ENCODE results near the gene ABCD2. TPM values are rescaled to one million over a fixed set of nuclear protein-coding genes. Genes with fewer than 3 reads are reported as not detected.

The ABCD2 gene
- total and polyA plus RNA-seq, 2 donors (not counting 3 experiments of a cell fraction or from before 2014, with no cell fraction given): not detected

DNA sequence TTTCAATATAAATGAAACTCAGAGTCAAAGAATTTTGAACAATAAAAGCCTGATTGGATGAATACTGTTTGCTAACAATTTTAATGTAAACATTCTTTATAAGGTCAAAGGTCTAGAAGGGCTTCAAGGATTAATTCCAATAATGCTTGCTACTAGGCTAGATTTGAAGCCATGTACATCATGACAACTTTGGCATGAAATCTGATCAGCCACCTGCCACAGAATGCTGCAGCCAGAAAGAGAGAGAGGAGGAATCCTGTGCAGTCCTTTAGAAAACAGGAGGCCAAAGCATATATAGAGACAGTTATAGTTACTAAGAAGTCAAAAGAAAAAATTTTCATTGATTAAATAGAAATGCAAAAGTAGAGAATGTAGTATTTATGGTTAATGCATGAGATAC is 47.1 kb downstream of the ABCD2 start:
- no peak for FAIRE-seq
- ChIA-PET CTCF (no interaction called here), POLR2A (no interaction called here)
- intact Hi-C loops (cut with micrococcal nuclease): no loop called here
- DNase-seq (ENCODE audit: low read depth, low spot score): no peak
- Histone ChIP-seq H3K4me3 (replicated peaks in 1 of 3; ENCODE audit: insufficient read depth in 1 of 3, low read depth in 1 of 3, low read length in 3 of 3) (no peak overlapping the region), H2AFZ (ENCODE audit: low read depth, low read length) (no peak overlapping the region), H3K79me2 (ENCODE audit: control insufficient read depth, insufficient read depth, low read length) (no peaks in the 10 kb centered on the region), H3K9ac (replicated peaks; ENCODE audit: extremely low read depth, insufficient read depth, low read length) (no peak overlapping the region), H4K20me1 (replicated peaks; ENCODE audit: control insufficient read depth, extremely low read depth, insufficient read depth, low read length) (no peaks in the 10 kb centered on the region), H3K9me3 (replicated peaks; ENCODE audit: control insufficient read depth, insufficient read depth, low read length) (no peaks in the 10 kb centered on the region), H3K27me3 (ENCODE audit: control insufficient read depth in 2 of 2, insufficient read depth in 2 of 2, low read length in 2 of 2) (no peaks in the 10 kb centered on the region), H3K27ac (ENCODE audit: insufficient read depth, low read depth, low read length) (no peak overlapping the region), H3K4me1 (ENCODE audit: control insufficient read depth, extremely low read depth, insufficient read depth, low read length) (no peaks in the 10 kb centered on the region), H3K36me3 (ENCODE audit: control insufficient read depth in 2 of 2, extremely low read depth in 1 of 2, insufficient read depth in 2 of 2, low read length in 2 of 2) (no peaks in the 10 kb centered on the region), H3K9me1 (replicated peaks; ENCODE audit: control insufficient read depth, extremely low read depth, insufficient read depth, low read length) (no peaks in the 10 kb centered on the region), H3K4me2 (ENCODE audit: insufficient read depth, low read length) (no peak overlapping the region)
- no TSS peak for BruUV-seq (replicated peaks)
- dilution Hi-C loops (cut with MboI; ENCODE audit: extremely low pct_ligation_motif_present, low sequenced_read_pairs): no loop called here
- TF ChIP-seq GATA2 (IDR thresholded peaks at IDR 0.05; ENCODE audit: insufficient read depth, insufficient read length, low read depth, low read length): no peak
- TF ChIP-seq JUN (IDR thresholded peaks at IDR 0.05; ENCODE audit: borderline replicate concordance, insufficient read depth, insufficient read length, low read depth): no peak
- no peak for TF ChIP-seq POLR2A (IDR thresholded peaks at IDR 0.05; ENCODE audit: low read depth, low read length)
- TF ChIP-seq, protein P1, sequence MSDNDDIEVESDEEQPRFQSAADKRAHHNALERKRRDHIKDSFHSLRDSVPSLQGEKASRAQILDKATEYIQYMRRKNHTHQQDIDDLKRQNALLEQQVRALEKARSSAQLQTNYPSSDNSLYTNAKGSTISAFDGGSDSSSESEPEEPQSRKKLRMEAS (IDR thresholded peaks at IDR 0.05; ENCODE audit: insufficient read depth, insufficient read length): no peak
- no peak for TF ChIP-seq POLR2AphosphoS5 (IDR thresholded peaks at IDR 0.05; ENCODE audit: insufficient read depth, low read depth, low read length)
- no peak for TF ChIP-seq EZH2 (IDR thresholded peaks at IDR 0.05; ENCODE audit: borderline replicate concordance, low read depth, low read length, severe bottlenecking)
- no peak for TF ChIP-seq FOS (IDR thresholded peaks at IDR 0.05; ENCODE audit: borderline replicate concordance, insufficient read depth, low read length)

DNA sequence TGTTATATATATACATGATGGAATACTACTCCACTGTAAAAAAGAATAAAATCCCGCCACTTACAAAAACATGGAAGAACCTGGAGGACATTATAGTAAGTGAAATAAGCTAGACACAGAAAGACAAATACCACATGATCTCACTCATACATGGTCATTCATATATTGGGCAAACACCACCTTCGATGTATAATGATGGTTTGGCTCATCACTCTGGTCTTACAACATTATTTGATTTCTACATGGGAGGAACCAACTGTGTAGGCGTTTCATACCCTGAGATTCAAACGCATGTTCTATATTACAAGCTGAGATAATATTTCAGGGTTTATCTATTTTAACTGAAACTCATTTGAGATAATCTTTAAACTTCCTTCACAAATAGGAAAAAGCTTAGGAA is 48.3 kb downstream of the ABCD2 start:
- no peaks in the 10 kb centered on the region for H4K20me1 ChIP-seq (replicated peaks; ENCODE audit: control insufficient read depth, extremely low read depth, insufficient read depth, low read length)
- no peaks in the 10 kb centered on the region for H3K4me1 ChIP-seq (ENCODE audit: control insufficient read depth, extremely low read depth, insufficient read depth, low read length)
- no peak overlapping the region for H3K9ac ChIP-seq (replicated peaks; ENCODE audit: extremely low read depth, insufficient read depth, low read length)
- intact Hi-C loops (cut with micrococcal nuclease): no loop called here
- no peaks in the 10 kb centered on the region for H3K9me3 ChIP-seq (replicated peaks; ENCODE audit: control insufficient read depth, insufficient read depth, low read length)
- no peak overlapping the region for H2AFZ ChIP-seq (ENCODE audit: low read depth, low read length)
- no TSS peak for BruUV-seq (replicated peaks)
- ChIA-PET POLR2A (no interaction called here), CTCF (no interaction called here)
- no peaks in the 10 kb centered on the region for H3K36me3 ChIP-seq (ENCODE audit: control insufficient read depth in 2 of 2, extremely low read depth in 1 of 2, insufficient read depth in 2 of 2, low read length in 2 of 2)
- no peak overlapping the region for H3K4me3 ChIP-seq (replicated peaks in 1 of 3; ENCODE audit: insufficient read depth in 1 of 3, low read depth in 1 of 3, low read length in 3 of 3)
- H3K27ac ChIP-seq (ENCODE audit: insufficient read depth, low read depth, low read length): no peak overlapping the region
- H3K79me2 ChIP-seq (ENCODE audit: control insufficient read depth, insufficient read depth, low read length): no peaks in the 10 kb centered on the region
- TF ChIP-seq FOS (IDR thresholded peaks at IDR 0.05; ENCODE audit: borderline replicate concordance, insufficient read depth, low read length): no peak
- no peak for TF ChIP-seq POLR2A (IDR thresholded peaks at IDR 0.05; ENCODE audit: low read depth, low read length)
- no peak for TF ChIP-seq MYC (IDR thresholded peaks at IDR 0.05; ENCODE audit: low read depth, low read length)
- no peak for TF ChIP-seq GATA2 (IDR thresholded peaks at IDR 0.05; ENCODE audit: insufficient read depth, insufficient read length, low read depth, low read length)
- TF ChIP-seq, protein P1 (IDR thresholded peaks at IDR 0.05; ENCODE audit: insufficient read depth, insufficient read length): no peak
- TF ChIP-seq, protein P2, sequence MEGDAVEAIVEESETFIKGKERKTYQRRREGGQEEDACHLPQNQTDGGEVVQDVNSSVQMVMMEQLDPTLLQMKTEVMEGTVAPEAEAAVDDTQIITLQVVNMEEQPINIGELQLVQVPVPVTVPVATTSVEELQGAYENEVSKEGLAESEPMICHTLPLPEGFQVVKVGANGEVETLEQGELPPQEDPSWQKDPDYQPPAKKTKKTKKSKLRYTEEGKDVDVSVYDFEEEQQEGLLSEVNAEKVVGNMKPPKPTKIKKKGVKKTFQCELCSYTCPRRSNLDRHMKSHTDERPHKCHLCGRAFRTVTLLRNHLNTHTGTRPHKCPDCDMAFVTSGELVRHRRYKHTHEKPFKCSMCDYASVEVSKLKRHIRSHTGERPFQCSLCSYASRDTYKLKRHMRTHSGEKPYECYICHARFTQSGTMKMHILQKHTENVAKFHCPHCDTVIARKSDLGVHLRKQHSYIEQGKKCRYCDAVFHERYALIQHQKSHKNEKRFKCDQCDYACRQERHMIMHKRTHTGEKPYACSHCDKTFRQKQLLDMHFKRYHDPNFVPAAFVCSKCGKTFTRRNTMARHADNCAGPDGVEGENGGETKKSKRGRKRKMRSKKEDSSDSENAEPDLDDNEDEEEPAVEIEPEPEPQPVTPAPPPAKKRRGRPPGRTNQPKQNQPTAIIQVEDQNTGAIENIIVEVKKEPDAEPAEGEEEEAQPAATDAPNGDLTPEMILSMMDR (IDR thresholded peaks at IDR 0.05; ENCODE audit: extremely low read depth in 1 of 2, insufficient read depth in 1 of 2, low read depth in 1 of 2, low read length in 2 of 2): no peak
- no peak for TF ChIP-seq POLR2AphosphoS5 (IDR thresholded peaks at IDR 0.05; ENCODE audit: insufficient read depth, low read depth, low read length)
- no peak for TF ChIP-seq EZH2 (IDR thresholded peaks at IDR 0.05; ENCODE audit: borderline replicate concordance, low read depth, low read length, severe bottlenecking)
- TF ChIP-seq JUN (IDR thresholded peaks at IDR 0.05; ENCODE audit: borderline replicate concordance, insufficient read depth, insufficient read length, low read depth): no peak
- no peaks in the 10 kb centered on the region for H3K27me3 ChIP-seq (ENCODE audit: control insufficient read depth in 2 of 2, insufficient read depth in 2 of 2, low read length in 2 of 2)
- no peak for FAIRE-seq
- no peak overlapping the region for H3K4me2 ChIP-seq (ENCODE audit: insufficient read depth, low read length)
- dilution Hi-C loops (cut with MboI; ENCODE audit: extremely low pct_ligation_motif_present, low sequenced_read_pairs): no loop called here
- no peak for DNase-seq (ENCODE audit: low read depth, low spot score)
- H3K9me1 ChIP-seq (replicated peaks; ENCODE audit: control insufficient read depth, extremely low read depth, insufficient read depth, low read length): no peaks in the 10 kb centered on the region
